GM13976 (cell line): ENCODE measurements around the gene C5orf63.

Source experiments
- DNase-seq: peaks from one replicate; pipeline ENCODE4 v3.0.0; 2012; ENCODE audit warnings: low spot score
- in situ Hi-C: fragments of 300-500 bp; cut with MboI; formaldehyde crosslinking; loops from one replicate; pipeline ENCODE4 v1.12.0; 2022; ENCODE audit warnings: low sequenced_read_pairs, mixed read lengths, inconsistent platforms; ENCODE audit not compliant: unreplicated experiment
- TF ChIP-seq, protein P1 (sequence below): IDR thresholded peaks from 2 replicates; pipeline ENCODE4 v1.5.1; 2012; ENCODE audit warnings: borderline replicate concordance, mild to moderate bottlenecking; ENCODE audit not compliant: insufficient read depth; ENCODE audit errors: extremely low read depth, missing control alignments, control extremely low read depth

Gene C5orf63

DNA sequence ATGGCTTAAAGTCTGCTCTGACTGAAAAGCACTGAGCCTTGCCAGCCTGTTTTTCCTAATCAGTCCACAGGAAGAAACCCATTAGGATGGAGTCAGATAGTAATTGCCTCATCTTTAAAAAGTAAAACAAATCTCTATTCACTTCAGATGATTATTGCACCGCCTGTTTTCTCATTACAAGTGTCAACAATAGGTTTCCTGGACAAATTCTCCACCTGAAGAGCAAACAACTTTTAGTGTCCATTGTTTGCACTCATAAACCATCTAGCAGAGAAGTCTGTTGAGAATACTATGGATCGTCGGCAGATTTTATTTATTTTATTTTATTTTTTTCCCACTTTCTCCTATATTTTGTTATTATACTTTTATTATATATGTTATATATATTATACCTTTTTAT, 20.3 kb downstream of the C5orf63 start:
- DNase-seq: no peak
- in situ Hi-C loops: no loop called here

GRCh38 chr5:127051591-127051990, 21.7 kb downstream of the C5orf63 start:
- TF ChIP-seq, protein P1, sequence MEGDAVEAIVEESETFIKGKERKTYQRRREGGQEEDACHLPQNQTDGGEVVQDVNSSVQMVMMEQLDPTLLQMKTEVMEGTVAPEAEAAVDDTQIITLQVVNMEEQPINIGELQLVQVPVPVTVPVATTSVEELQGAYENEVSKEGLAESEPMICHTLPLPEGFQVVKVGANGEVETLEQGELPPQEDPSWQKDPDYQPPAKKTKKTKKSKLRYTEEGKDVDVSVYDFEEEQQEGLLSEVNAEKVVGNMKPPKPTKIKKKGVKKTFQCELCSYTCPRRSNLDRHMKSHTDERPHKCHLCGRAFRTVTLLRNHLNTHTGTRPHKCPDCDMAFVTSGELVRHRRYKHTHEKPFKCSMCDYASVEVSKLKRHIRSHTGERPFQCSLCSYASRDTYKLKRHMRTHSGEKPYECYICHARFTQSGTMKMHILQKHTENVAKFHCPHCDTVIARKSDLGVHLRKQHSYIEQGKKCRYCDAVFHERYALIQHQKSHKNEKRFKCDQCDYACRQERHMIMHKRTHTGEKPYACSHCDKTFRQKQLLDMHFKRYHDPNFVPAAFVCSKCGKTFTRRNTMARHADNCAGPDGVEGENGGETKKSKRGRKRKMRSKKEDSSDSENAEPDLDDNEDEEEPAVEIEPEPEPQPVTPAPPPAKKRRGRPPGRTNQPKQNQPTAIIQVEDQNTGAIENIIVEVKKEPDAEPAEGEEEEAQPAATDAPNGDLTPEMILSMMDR: no peak
- DNase-seq: no peak
- in situ Hi-C loops: no loop called here

More for the DNA sequence above, 20.3 kb downstream of the C5orf63 start:
- TF ChIP-seq, protein P1: no peak

GRCh38 chr5:127046343-127047072, 26.8 kb downstream of the C5orf63 start:
- TF ChIP-seq, protein P1: no peak
- in situ Hi-C loops: no loop called here
- no peak for DNase-seq

DNA sequence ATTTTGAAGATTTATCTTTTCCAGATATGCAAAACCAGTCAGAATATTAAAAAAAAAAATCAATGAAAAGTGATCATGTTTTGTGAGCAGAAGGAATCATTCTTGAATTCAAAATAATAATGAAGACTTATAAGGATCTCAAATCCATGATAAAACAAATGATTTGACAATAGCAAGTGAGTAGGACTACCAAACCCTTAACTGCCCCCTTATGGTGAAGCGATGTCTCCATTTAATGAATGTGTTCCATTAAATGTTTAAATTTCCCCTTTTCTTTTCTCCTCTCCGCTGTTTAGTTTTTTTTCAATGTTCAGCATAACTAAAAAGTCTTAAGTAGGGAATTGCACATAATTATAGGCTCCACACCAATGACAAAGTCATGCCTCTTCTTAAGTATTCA, 30.7 kb downstream of the C5orf63 start:
- TF ChIP-seq, protein P1: no peak
- in situ Hi-C loops: no loop called here
- no peak for DNase-seq

DNA sequence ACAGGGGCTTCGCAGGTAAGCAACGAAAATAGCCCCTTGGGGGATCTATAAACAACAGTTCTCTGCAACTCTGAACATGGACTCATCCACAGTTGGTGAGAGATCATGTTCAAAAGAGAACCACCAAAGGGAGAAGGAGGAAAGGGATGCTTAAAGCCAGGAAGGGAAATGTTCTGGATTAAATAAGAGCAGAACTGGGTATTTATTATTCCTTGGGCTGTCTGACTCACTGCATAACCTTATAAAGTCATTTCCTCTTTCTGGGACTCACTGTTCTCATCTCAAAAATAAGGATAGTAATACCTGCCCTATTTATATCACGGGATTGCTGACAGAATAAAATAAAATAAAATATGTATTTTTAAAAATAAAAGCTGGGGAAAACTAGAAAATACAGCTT, 31.7 kb downstream of the C5orf63 start:
- in situ Hi-C loops: no loop called here
- TF ChIP-seq, protein P1: no peak
- no peak for DNase-seq

DNA sequence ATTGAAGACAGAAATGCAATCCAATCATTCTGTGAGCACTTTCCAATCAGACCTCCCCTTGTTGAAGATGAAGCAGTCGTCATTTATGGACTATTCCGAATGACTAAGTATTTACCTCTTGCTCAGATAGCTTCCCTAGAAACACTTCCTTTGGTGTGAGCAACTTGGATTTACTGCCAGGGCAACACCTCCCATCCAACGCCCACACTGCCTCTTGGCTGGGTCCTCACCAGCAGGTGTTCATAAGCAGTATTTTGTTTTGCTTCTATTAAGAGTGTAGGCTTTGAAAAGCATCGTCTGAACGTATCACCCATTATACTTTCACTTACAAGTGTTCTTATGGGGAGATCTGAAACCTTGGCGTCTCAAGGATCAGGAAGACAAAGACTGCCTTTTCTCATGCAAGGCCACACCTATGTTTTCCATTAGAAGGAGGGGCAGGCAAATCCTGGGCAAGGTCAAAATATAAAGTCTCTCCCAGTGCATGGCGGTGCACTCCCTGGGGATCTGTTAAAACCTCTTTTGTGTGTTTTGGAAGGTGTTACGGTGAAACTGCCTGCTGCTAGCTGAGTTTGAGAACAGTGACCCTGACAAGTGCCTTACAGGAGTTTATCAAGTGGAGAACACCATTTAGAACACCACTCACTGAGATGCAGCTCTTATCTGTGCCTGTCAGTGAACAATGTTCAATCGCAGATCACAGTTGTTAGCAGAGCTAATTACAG, 32.3 kb downstream of the C5orf63 start:
- in situ Hi-C loops: no loop called here
- TF ChIP-seq, protein P1: no peak
- DNase-seq: no peak
